A673 (cell line): ENCODE results near the gene ZDHHC11B. TPM values are rescaled to one million over a fixed set of nuclear protein-coding genes. Genes with fewer than 3 reads are reported as not detected.

Experiments
- BruUV-seq: library from RNA; stranded (reverse); fragments of 400-500 nt; replicated peaks from 2 replicates; lab custom pipeline; 2021; lab: Mats Ljungman, UMichigan
- CTCF ChIA-PET: fragments of 300-600 bp; sonication (Branson Sonifier 250); formaldehyde crosslinking; loops from one replicate; lab custom pipeline; 2022; ENCODE audit warnings: antibody characterized with exemption; lab: Charles Lee
- POLR2A ChIA-PET: fragments of 300-600 bp; sonication (Branson Sonifier 250); formaldehyde crosslinking; loops from one replicate; lab custom pipeline; 2022; ENCODE audit warnings: antibody characterized with exemption; ENCODE audit not compliant: low non-redundant PET; lab: Charles Lee
- DNase-seq: peaks from one replicate; pipeline ENCODE4 v3.0.0-alpha.2; 2015; ENCODE audit warnings: low spot score
- H3K27ac ChIP-seq: fragments of 200-600 bp; sonication (generic); 2 replicates; pipeline ENCODE4 v1.5.1; 2016; ENCODE audit warnings: mixed run types, low read depth, mild to moderate bottlenecking, mixed read lengths, antibody characterized with exemption, low read length; ENCODE audit not compliant: poor library complexity, severe bottlenecking
- H3K27me3 ChIP-seq: fragments of 200-600 bp; sonication (generic); replicated peaks from 2 replicates; pipeline ENCODE4 v1.6.1; 2017; ENCODE audit warnings: mixed run types, low read depth, mild to moderate bottlenecking, mixed read lengths, antibody characterized with exemption, low read length; ENCODE audit not compliant: insufficient read depth, poor library complexity
- H3K36me3 ChIP-seq: fragments of 200-600 bp; sonication (generic); 2 replicates; pipeline ENCODE4 v1.6.1; 2016; ENCODE audit warnings: mixed run types, mild to moderate bottlenecking, mixed read lengths, antibody characterized with exemption, low read length; ENCODE audit not compliant: insufficient read depth, poor library complexity, severe bottlenecking
- H3K4me1 ChIP-seq: fragments of 200-600 bp; sonication (generic); 2 replicates; pipeline ENCODE4 v1.6.1; 2017; ENCODE audit warnings: mixed run types, mild to moderate bottlenecking, mixed read lengths, antibody characterized with exemption, low read length; ENCODE audit not compliant: insufficient read depth, poor library complexity, severe bottlenecking
- H3K4me3 ChIP-seq: fragments of 200-600 bp; sonication (generic); 2 replicates; pipeline ENCODE4 v1.5.1; 2016; ENCODE audit warnings: low read depth, mixed run types, mild to moderate bottlenecking, mixed read lengths, low read length; ENCODE audit not compliant: poor library complexity, severe bottlenecking
- H3K9me3 ChIP-seq: fragments of 200-600 bp; sonication (generic); 2 replicates; pipeline ENCODE4 v1.6.1; 2016; ENCODE audit warnings: mixed run types, low read depth, mild to moderate bottlenecking, mixed read lengths, antibody characterized with exemption, low read length; ENCODE audit not compliant: poor library complexity, severe bottlenecking
- EZH2 ChIP-seq: fragments of 200-600 bp; sonication (generic); IDR thresholded peaks from 2 replicates; pipeline ENCODE4 v1.6.1; 2017; ENCODE audit warnings: borderline replicate concordance, low read depth, mild to moderate bottlenecking, mixed read lengths, antibody characterized with exemption, low read length; ENCODE audit not compliant: poor library complexity, severe bottlenecking
- intact Hi-C: fragments of 100-400 bp; cut with micrococcal nuclease; formaldehyde crosslinking; loops from one replicate; pipeline ENCODE4 v1.10.0; 2022; ENCODE audit not compliant: unreplicated experiment
- total RNA-seq: library from RNA; stranded (reverse); gene quantifications from 2 replicates; pipeline ENCODE4 v1.2.3, GENCODE V29; 2021
- TF ChIP-seq, protein P1 (sequence below): fragments of 300-800, 200-600 bp; sonication (generic); conservative IDR thresholded peaks from 2 replicates; pipeline ENCODE4 v1.5.1; 2017; ENCODE audit warnings: low read depth, mild to moderate bottlenecking, antibody characterized with exemption, low read length, moderate library complexity, mixed read lengths

The ZDHHC11B gene
- total RNA-seq, 1 experiment from 2014 or later, result 1.3 TPM

DNA sequence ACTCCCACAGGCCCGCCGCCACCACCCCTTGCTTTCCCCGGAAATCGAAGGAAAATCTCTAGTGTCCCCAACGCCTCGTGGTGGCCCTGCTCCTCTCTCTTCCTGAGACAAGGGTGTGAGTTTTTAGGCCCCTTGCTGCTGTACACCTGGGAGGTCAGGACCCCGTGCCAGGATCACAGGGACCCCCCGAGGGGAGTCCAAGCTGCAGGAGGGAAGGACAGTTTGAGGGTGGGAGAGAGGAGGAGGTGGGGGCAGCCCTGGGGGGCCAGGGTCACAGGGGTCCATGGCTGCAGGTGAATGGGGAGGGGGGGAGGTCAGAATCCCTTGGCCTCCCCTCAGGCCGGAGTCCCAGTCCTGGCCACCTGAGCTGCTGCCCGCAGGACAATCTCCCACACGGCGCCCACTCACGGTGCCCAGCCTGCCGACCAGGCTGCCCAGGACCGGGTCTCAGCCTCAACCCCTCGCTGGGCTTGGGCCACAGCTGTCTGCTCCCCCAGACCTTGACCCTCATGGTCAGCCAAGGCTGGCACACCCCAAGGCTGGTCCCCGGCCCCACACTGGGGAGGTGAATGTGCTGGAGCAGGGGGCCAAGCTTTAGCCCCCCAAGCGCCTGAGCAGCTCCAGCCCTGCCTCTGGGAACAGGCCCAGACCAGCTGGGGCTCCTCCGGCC, 111.2 kb downstream of the ZDHHC11B start:
- intact Hi-C loops, result no loop called here
- H3K4me1 ChIP-seq, result peaks cover 19% of the 10 kb centered on the region
- no peaks in the 10 kb centered on the region for H3K9me3 ChIP-seq
- H3K27me3 ChIP-seq, result peaks cover 6% of the 10 kb centered on the region
- no peaks in the 10 kb centered on the region for H3K36me3 ChIP-seq
- no peak for DNase-seq
- H3K27ac ChIP-seq, result no peak overlapping the region
- TF ChIP-seq, protein P1, sequence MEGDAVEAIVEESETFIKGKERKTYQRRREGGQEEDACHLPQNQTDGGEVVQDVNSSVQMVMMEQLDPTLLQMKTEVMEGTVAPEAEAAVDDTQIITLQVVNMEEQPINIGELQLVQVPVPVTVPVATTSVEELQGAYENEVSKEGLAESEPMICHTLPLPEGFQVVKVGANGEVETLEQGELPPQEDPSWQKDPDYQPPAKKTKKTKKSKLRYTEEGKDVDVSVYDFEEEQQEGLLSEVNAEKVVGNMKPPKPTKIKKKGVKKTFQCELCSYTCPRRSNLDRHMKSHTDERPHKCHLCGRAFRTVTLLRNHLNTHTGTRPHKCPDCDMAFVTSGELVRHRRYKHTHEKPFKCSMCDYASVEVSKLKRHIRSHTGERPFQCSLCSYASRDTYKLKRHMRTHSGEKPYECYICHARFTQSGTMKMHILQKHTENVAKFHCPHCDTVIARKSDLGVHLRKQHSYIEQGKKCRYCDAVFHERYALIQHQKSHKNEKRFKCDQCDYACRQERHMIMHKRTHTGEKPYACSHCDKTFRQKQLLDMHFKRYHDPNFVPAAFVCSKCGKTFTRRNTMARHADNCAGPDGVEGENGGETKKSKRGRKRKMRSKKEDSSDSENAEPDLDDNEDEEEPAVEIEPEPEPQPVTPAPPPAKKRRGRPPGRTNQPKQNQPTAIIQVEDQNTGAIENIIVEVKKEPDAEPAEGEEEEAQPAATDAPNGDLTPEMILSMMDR, result no peak
- no peak for TF ChIP-seq EZH2
- ChIA-PET POLR2A (no interaction called here), CTCF (interaction anchor here (0.7 kb wide), 2 partner anchors 20 to 492 kb away, joined by 3 read pairs; no protein-coding TSS in a partner anchor)
- peak overlapping the region; percentile 5 for H3K4me3 ChIP-seq
- BruUV-seq, result no TSS peak

DNA sequence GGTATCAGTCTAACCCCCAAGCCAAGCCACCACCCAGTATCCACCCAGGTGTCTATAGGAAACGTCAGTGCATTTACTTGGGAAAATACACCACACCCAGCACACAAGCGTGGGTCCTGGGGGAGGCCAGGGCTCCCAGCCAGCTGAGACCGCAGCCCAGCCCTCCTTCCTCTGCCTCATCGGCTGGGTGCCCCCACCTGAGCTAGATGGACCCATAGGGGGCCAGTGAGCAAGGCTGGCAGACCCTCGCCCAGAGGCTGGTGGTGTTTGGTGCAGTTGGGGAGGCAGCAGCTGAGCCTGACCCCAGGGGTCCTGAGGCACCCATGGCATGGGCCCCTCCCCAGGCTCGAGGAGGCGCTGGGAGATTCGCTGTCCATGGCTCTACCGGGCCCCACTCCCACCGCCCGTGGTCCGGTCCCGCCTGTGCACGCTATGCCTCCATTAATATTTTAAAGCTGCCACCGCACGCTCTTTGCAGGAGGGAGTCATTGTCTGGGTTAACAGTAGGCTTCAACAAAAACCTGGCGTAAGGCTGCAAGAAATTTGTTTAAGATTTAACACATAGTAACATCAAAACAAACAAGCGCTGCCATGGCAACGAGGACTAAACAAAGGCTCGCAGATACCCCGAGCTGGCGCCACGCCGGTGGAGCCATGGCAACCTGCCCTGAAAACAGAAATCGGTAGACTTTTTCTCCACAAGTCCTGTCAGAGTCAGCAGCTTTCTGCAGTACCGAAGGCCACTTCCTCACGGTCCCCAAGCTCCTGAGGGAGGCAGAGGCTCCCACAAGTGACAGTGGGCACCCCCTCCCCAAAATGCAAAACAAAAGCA, 112.0 kb downstream of the ZDHHC11B start:
- H3K36me3 ChIP-seq, result peaks cover under 1% of the 10 kb centered on the region
- no TSS peak for BruUV-seq
- DNase-seq, result peak; percentile 86
- peak overlapping the region; percentile 5 for H3K4me3 ChIP-seq
- no peak for TF ChIP-seq EZH2
- TF ChIP-seq, protein P1, result no peak
- intact Hi-C loops, result no loop called here
- peaks cover 19% of the 10 kb centered on the region for H3K4me1 ChIP-seq
- CTCF ChIA-PET, result interaction anchor here (0.7 kb wide), 2 partner anchors 19 to 493 kb away, joined by 3 read pairs; no protein-coding TSS in a partner anchor
- peaks cover 6% of the 10 kb centered on the region for H3K27me3 ChIP-seq
- H3K9me3 ChIP-seq, result no peaks in the 10 kb centered on the region
- H3K27ac ChIP-seq, result no peak overlapping the region
- POLR2A ChIA-PET, result no interaction called here

DNA sequence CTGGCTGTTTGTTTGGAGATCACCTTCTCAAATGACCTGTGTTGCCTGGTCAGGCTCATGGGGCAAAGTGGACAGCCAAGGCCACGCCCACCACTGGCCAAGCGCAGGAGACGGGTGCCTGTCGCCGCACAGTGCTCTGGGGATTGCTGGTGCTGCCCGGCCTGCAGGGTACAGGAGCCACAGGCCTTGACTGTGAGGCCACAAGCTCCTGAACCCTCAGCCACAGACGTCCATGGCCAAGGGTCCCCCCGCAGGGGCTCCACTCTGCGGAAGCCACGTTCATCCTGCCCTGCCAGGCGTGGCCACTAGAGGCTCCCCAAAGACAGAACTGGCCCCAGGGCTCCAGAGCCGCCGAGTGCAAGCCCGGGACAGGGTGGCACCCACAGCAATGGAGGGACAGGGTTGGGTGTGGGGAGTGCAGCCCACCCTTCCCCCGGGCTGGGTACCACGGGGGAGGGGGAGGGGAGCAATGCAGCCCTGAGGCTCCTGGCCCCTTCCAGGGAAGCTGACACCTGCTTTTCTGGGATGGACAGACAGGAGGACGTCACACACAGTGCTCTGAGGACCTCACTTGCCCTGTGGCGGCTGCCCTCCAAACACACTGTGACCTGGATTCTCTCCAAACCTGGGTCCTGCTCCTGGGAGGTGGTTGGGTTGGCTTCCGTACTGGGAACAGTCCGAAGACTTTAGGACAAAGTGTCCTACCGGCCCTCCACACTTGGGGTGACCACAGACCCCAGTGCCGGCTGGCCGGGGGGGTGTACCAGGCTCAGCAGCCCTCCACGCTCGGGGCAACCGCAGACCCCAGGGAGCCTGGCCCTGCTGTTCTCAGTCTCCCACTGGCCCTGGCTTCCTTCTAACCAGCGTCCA, 112.8 kb downstream of the ZDHHC11B start:
- Histone ChIP-seq H3K4me3 (no peak overlapping the region), H3K27ac (no peak overlapping the region), H3K9me3 (no peaks in the 10 kb centered on the region), H3K36me3 (peaks cover 9% of the 10 kb centered on the region), H3K4me1 (peaks cover 19% of the 10 kb centered on the region), H3K27me3 (peaks cover 6% of the 10 kb centered on the region)
- POLR2A ChIA-PET, result no interaction called here
- BruUV-seq, result no TSS peak
- DNase-seq, result peak; percentile 85
- CTCF ChIA-PET, result no interaction called here
- intact Hi-C loops, result loop anchor here (2.0 kb wide), 1 partner anchor 231 kb away; no protein-coding TSS in a partner anchor
- TF ChIP-seq EZH2, result no peak
- TF ChIP-seq, protein P1, result peak; percentile 88
